ENCODE data around the gene RXRG. TPM values are rescaled to one million over a fixed set of nuclear protein-coding genes. Genes with fewer than 3 reads are reported as not detected.

RXRG gene
- polyA plus RNA-seq, 1 of the 3 experiments (the other 2 are of a cell fraction), result not detected

DNA sequence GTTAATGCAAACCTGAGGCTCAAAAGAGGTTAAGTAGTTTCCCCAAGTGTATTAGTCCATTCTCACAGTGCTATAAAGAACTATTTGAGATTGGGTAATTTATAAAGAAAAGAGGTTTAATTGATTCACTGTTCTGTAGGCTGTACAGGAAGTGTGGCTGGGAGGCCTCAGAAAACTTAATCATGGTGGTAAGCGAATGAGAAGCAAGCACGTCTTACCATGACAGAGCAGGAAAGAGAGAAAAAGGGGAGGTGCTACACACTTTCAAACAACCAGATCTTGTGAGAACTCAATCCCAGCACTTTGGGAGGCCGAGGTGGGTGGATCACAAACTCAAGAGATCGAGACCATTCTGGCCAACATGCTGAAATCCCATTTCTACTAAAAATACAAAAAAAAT, 38.5 kb upstream of the RXRG start:
- no peak for DNase-seq
- POLR2A ChIA-PET, result no interaction called here
- H3F3A ChIP-seq (replicated peaks; ENCODE audit: insufficient read depth), result no peaks in the 10 kb centered on the region
- H3K9me3 ChIP-seq, result no peaks in the 10 kb centered on the region
- H3K36me3 ChIP-seq (replicated peaks in 1 of 2; ENCODE audit: control insufficient read depth in 1 of 2, insufficient read depth in 2 of 2, low read length in 1 of 2), result no peaks in the 10 kb centered on the region
- no peaks in the 10 kb centered on the region for H4K20me1 ChIP-seq (ENCODE audit: insufficient read depth)
- no peak overlapping the region for H3K9ac ChIP-seq
- no peak overlapping the region for H3K27ac ChIP-seq (ENCODE audit: low read depth in 2 of 2, low read length in 1 of 2)
- TF ChIP-seq FOSL2 (IDR thresholded peaks at IDR 0.05; ENCODE audit: borderline replicate concordance, low read depth), result no peak
- TF ChIP-seq TAF1 (IDR thresholded peaks at IDR 0.05; ENCODE audit: borderline replicate concordance, low read depth, low read length), result no peak
- TF ChIP-seq MEF2A (IDR thresholded peaks at IDR 0.05; ENCODE audit: borderline replicate concordance, low read depth), result no peak
- TF ChIP-seq, protein P1, sequence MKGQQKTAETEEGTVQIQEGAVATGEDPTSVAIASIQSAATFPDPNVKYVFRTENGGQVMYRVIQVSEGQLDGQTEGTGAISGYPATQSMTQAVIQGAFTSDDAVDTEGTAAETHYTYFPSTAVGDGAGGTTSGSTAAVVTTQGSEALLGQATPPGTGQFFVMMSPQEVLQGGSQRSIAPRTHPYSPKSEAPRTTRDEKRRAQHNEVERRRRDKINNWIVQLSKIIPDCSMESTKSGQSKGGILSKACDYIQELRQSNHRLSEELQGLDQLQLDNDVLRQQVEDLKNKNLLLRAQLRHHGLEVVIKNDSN (IDR thresholded peaks at IDR 0.05; ENCODE audit: borderline replicate concordance, low read depth), result no peak
- no peak for TF ChIP-seq NFIC (IDR thresholded peaks at IDR 0.05; ENCODE audit: borderline replicate concordance)
- TF ChIP-seq FOXJ3 (CRISPR knock-in tag; IDR thresholded peaks at IDR 0.05), result no peak
- no peak for TF ChIP-seq JUND (IDR thresholded peaks at IDR 0.05)
- no peak for TF ChIP-seq RFX5 (IDR thresholded peaks at IDR 0.05; ENCODE audit: low read length)
- TF ChIP-seq CHD2 (IDR thresholded peaks at IDR 0.05; ENCODE audit: low read length, partially characterized antibody), result no peak
- peaks cover 0 to 4% of the 10 kb centered on the region in 2 experiments; a peak in 1 of 4 replicates for H3K4me1 ChIP-seq (ENCODE audit: control insufficient read depth in 1 of 2, insufficient read depth in 2 of 2, low read depth in 1 of 2, low read length in 1 of 2)
- no peak overlapping the region for H3K4me2 ChIP-seq
- H3K27me3 ChIP-seq (ENCODE audit: insufficient read depth), result no peaks in the 10 kb centered on the region
- H3K4me3 ChIP-seq (ENCODE audit: low read depth in 2 of 2, low read length in 1 of 2), result no peak overlapping the region
- WGBS (ENCODE audit: low lambda C conversion rate), result 44% methylated on average over 4 of the region's 4 CpGs
- no peak overlapping the region for H2AFZ ChIP-seq (ENCODE audit: low read depth)
- H3K9me2 ChIP-seq, result no peaks in the 10 kb centered on the region
- CTCF ChIA-PET, result interaction anchor here (1.2 kb wide), 1 partner anchor 90 kb away, joined by 4 read pairs; no protein-coding TSS in a partner anchor
- no peaks in the 10 kb centered on the region for H3K79me2 ChIP-seq (ENCODE audit: insufficient read depth)

DNA sequence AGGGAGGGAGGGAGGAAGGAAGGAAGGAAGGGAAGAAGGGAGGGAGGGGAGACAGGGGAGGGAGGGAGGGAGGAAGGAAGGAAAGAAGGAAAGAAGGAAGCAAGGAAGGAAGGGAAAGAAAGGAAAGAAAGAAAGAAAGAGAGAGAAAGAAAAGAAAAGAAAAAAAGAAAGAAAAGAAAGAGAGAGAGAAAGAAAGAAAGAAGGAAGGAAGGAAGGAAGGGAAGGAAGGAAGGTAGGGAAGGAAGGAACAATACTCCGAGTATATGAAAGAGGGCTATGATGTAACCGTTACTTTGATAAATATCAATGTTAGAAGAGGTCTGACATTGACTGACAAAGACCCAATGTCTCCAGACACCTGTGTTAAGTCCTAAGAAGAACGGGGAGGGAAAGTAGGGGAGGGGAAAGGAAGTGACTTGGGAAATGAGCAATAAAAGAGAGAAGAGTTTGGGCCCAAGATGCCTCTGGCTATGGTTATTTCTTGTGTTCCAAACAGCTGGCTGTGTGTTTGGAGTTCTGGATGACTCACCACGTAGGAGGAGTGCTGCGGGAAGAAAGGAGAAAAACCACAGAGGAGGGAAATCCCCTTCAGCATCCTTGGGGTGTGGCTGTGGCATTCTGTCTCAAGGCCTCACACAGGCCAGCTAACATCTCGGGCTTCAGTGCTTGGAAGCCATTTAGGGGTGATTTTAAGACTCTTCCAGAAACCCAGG, 37.0 kb upstream of the RXRG start:
- Histone ChIP-seq H3F3A (replicated peaks; ENCODE audit: insufficient read depth) (no peaks in the 10 kb centered on the region), H3K4me2 (no peak overlapping the region), H2AFZ (ENCODE audit: low read depth) (no peak overlapping the region), H3K9ac (no peak overlapping the region), H3K9me3 (no peaks in the 10 kb centered on the region), H3K27ac (ENCODE audit: low read depth in 2 of 2, low read length in 1 of 2) (no peak overlapping the region), H3K4me3 (ENCODE audit: low read depth in 2 of 2, low read length in 1 of 2) (no peak overlapping the region), H4K20me1 (ENCODE audit: insufficient read depth) (no peaks in the 10 kb centered on the region), H3K27me3 (ENCODE audit: insufficient read depth) (no peaks in the 10 kb centered on the region), H3K4me1 (ENCODE audit: control insufficient read depth in 1 of 2, insufficient read depth in 2 of 2, low read depth in 1 of 2, low read length in 1 of 2) (peaks cover 0 to 4% of the 10 kb centered on the region in 2 experiments; a peak in 1 of 4 replicates), H3K36me3 (replicated peaks in 1 of 2; ENCODE audit: control insufficient read depth in 1 of 2, insufficient read depth in 2 of 2, low read length in 1 of 2) (no peaks in the 10 kb centered on the region), H3K9me2 (no peaks in the 10 kb centered on the region), H3K79me2 (ENCODE audit: insufficient read depth) (no peaks in the 10 kb centered on the region)
- 30% methylated on average over 6 of the region's 6 CpGs for WGBS (ENCODE audit: low lambda C conversion rate)
- ChIA-PET CTCF (interaction anchor here (1.0 to 1.2 kb wide), 2 partner anchors 53 to 89 kb away, joined by 3 to 4 read pairs; no protein-coding TSS in a partner anchor), POLR2A (no interaction called here)
- TF ChIP-seq FOSL2 (IDR thresholded peaks at IDR 0.05; ENCODE audit: borderline replicate concordance, low read depth) (peak; percentile 45; the same call in 1 of the 2 replicates), TCF12 (IDR thresholded peaks at IDR 0.05) (0 out of 2 replicates have a peak, but pooled peaks have one; percentile 26), TAF1 (IDR thresholded peaks at IDR 0.05; ENCODE audit: borderline replicate concordance, low read depth, low read length) (no peak)
- no peak for DNase-seq

DNA sequence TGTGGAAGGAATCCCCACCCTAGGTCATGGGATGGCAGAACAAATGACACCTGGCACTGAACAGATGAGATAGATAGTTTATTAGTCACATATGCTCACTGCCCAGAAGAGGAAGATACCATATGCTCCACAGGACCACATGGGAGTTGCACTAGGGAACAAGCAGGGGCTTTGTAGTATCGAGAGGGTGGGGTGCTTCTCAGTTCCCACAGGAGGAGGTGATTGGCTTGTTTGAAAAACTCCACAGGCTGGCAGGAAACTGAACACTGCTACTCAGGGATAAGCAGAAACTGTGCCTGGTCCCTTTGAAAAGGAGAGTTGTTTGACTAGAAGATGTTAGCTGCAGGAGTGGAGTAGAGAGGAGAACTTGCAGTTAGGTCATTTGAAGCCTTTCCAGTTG, 31.9 kb upstream of the RXRG start:
- no peaks in the 10 kb centered on the region for H3K9me2 ChIP-seq
- H3K9ac ChIP-seq, result no peak overlapping the region
- no peak overlapping the region for H3K4me3 ChIP-seq (ENCODE audit: low read depth in 2 of 2, low read length in 1 of 2)
- CTCF ChIA-PET, result interaction anchor here (1.2 kb wide), 1 partner anchor 36 kb away, joined by 3 read pairs; no protein-coding TSS in a partner anchor
- no peaks in the 10 kb centered on the region for H3F3A ChIP-seq (replicated peaks; ENCODE audit: insufficient read depth)
- no peaks in the 10 kb centered on the region for H3K36me3 ChIP-seq (replicated peaks in 1 of 2; ENCODE audit: control insufficient read depth in 1 of 2, insufficient read depth in 2 of 2, low read length in 1 of 2)
- H3K4me1 ChIP-seq (ENCODE audit: control insufficient read depth in 1 of 2, insufficient read depth in 2 of 2, low read depth in 1 of 2, low read length in 1 of 2), result no peaks in the 10 kb centered on the region
- WGBS (ENCODE audit: low lambda C conversion rate), result 0% methylated on average over 1 of the region's 1 CpG
- no peaks in the 10 kb centered on the region for H3K9me3 ChIP-seq
- no peak overlapping the region for H3K4me2 ChIP-seq
- no peak overlapping the region for H2AFZ ChIP-seq (ENCODE audit: low read depth)
- no peaks in the 10 kb centered on the region for H4K20me1 ChIP-seq (ENCODE audit: insufficient read depth)
- no peaks in the 10 kb centered on the region for H3K27me3 ChIP-seq (ENCODE audit: insufficient read depth)
- H3K27ac ChIP-seq (ENCODE audit: low read depth in 2 of 2, low read length in 1 of 2), result no peak overlapping the region
- POLR2A ChIA-PET, result no interaction called here
- H3K79me2 ChIP-seq (ENCODE audit: insufficient read depth), result no peaks in the 10 kb centered on the region
- no peak for DNase-seq
- no peak for TF ChIP-seq JUND (IDR thresholded peaks at IDR 0.05)
- TF ChIP-seq CHD2 (IDR thresholded peaks at IDR 0.05; ENCODE audit: low read length, partially characterized antibody), result no peak
- TF ChIP-seq, protein P2, sequence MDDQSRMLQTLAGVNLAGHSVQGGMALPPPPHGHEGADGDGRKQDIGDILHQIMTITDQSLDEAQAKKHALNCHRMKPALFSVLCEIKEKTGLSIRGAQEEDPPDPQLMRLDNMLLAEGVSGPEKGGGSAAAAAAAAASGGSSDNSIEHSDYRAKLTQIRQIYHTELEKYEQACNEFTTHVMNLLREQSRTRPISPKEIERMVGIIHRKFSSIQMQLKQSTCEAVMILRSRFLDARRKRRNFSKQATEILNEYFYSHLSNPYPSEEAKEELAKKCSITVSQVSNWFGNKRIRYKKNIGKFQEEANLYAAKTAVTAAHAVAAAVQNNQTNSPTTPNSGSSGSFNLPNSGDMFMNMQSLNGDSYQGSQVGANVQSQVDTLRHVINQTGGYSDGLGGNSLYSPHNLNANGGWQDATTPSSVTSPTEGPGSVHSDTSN (IDR thresholded peaks at IDR 0.05), result no peak
- TF ChIP-seq RFX5 (IDR thresholded peaks at IDR 0.05; ENCODE audit: low read length), result no peak
- TF ChIP-seq TEAD4 (IDR thresholded peaks at IDR 0.05; ENCODE audit: borderline replicate concordance, insufficient read depth), result no peak
- TF ChIP-seq, protein P3, sequence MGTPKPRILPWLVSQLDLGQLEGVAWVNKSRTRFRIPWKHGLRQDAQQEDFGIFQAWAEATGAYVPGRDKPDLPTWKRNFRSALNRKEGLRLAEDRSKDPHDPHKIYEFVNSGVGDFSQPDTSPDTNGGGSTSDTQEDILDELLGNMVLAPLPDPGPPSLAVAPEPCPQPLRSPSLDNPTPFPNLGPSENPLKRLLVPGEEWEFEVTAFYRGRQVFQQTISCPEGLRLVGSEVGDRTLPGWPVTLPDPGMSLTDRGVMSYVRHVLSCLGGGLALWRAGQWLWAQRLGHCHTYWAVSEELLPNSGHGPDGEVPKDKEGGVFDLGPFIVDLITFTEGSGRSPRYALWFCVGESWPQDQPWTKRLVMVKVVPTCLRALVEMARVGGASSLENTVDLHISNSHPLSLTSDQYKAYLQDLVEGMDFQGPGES (IDR thresholded peaks at IDR 0.05; ENCODE audit: low read depth, low read length), result no peak
- TF ChIP-seq, protein P4, sequence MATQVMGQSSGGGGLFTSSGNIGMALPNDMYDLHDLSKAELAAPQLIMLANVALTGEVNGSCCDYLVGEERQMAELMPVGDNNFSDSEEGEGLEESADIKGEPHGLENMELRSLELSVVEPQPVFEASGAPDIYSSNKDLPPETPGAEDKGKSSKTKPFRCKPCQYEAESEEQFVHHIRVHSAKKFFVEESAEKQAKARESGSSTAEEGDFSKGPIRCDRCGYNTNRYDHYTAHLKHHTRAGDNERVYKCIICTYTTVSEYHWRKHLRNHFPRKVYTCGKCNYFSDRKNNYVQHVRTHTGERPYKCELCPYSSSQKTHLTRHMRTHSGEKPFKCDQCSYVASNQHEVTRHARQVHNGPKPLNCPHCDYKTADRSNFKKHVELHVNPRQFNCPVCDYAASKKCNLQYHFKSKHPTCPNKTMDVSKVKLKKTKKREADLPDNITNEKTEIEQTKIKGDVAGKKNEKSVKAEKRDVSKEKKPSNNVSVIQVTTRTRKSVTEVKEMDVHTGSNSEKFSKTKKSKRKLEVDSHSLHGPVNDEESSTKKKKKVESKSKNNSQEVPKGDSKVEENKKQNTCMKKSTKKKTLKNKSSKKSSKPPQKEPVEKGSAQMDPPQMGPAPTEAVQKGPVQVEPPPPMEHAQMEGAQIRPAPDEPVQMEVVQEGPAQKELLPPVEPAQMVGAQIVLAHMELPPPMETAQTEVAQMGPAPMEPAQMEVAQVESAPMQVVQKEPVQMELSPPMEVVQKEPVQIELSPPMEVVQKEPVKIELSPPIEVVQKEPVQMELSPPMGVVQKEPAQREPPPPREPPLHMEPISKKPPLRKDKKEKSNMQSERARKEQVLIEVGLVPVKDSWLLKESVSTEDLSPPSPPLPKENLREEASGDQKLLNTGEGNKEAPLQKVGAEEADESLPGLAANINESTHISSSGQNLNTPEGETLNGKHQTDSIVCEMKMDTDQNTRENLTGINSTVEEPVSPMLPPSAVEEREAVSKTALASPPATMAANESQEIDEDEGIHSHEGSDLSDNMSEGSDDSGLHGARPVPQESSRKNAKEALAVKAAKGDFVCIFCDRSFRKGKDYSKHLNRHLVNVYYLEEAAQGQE (IDR thresholded peaks at IDR 0.05; ENCODE audit: low read depth, low read length), result no peak
